C4-2B (cell line): ENCODE data around the gene GLT8D1.

Experiments used
- ZFX ChIP-seq: fragments of 450-650 bp; IDR thresholded peaks from 2 replicates; pipeline ENCODE4 v1.6.1; 2017
- TF ChIP-seq, protein P1 (sequence below): fragments of 450-650 bp; conservative IDR thresholded peaks from 2 replicates; pipeline ENCODE4 v1.5.1; 2017; ENCODE audit warnings: mild to moderate bottlenecking

DNA sequence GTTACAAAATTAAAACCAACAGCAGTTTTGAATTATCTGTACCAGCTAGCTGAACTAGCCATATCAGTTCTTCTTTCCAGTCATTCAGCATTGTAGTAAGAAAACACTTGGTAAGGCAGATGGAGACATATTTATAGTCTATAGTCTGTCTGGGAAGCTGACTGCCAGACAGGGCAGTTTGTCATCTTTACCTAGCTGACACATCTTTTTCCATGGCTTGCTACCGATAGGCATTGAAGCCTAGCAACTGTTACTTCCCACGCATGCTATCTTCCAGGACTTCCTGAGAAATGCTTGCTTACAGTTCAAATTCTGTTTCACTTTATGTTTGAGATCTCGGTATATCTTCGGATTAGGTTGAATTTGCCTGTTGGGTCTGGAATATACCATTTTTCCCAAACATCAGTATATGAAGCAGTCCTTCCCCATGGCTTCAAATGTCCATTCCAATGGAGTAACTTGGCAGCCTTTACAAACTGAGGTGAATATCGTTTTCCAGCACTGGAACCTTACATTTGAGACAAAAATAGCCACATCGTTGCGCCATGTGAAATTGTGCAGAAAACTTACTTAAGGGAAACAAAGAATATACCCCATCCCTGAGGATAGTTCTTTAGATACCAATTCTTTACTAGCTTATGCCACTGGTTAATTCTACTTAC lies 10.9 kb downstream of the GLT8D1 start:
- TF ChIP-seq, protein P1, sequence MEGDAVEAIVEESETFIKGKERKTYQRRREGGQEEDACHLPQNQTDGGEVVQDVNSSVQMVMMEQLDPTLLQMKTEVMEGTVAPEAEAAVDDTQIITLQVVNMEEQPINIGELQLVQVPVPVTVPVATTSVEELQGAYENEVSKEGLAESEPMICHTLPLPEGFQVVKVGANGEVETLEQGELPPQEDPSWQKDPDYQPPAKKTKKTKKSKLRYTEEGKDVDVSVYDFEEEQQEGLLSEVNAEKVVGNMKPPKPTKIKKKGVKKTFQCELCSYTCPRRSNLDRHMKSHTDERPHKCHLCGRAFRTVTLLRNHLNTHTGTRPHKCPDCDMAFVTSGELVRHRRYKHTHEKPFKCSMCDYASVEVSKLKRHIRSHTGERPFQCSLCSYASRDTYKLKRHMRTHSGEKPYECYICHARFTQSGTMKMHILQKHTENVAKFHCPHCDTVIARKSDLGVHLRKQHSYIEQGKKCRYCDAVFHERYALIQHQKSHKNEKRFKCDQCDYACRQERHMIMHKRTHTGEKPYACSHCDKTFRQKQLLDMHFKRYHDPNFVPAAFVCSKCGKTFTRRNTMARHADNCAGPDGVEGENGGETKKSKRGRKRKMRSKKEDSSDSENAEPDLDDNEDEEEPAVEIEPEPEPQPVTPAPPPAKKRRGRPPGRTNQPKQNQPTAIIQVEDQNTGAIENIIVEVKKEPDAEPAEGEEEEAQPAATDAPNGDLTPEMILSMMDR: no peak
- TF ChIP-seq ZFX: no peak
